ENCODE measurements around the gene SART1.

The SART1 gene

DNA sequence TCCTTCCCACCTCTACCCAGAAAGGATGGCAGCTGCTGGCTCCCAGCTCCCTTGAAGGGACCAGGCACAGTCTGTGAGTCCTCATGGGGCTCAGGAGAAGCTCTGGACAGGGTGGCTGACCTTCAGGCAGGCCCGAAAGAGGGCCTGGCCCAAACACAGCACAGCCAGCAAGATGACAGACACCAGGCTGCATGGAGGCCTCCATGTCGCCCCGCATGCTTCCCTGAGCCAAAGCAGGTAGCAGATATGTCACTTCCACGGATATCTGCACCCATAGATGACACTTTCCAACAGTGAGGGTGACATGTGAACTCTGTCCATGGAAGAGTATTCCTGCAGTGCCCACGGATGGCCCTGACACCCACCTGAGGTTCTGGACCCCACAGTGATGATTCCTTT lies 22.1 kb downstream of the SART1 start:
- no peak for TF ChIP-seq EZH2 (IDR thresholded peaks at IDR 0.05; ENCODE audit: borderline replicate concordance, low read length)
- TF ChIP-seq, protein P1, sequence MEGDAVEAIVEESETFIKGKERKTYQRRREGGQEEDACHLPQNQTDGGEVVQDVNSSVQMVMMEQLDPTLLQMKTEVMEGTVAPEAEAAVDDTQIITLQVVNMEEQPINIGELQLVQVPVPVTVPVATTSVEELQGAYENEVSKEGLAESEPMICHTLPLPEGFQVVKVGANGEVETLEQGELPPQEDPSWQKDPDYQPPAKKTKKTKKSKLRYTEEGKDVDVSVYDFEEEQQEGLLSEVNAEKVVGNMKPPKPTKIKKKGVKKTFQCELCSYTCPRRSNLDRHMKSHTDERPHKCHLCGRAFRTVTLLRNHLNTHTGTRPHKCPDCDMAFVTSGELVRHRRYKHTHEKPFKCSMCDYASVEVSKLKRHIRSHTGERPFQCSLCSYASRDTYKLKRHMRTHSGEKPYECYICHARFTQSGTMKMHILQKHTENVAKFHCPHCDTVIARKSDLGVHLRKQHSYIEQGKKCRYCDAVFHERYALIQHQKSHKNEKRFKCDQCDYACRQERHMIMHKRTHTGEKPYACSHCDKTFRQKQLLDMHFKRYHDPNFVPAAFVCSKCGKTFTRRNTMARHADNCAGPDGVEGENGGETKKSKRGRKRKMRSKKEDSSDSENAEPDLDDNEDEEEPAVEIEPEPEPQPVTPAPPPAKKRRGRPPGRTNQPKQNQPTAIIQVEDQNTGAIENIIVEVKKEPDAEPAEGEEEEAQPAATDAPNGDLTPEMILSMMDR (IDR thresholded peaks at IDR 0.05; ENCODE audit: low read length), result no peak
- H3K9me3 ChIP-seq (ENCODE audit: low read length), result no peaks in the 10 kb centered on the region
- no peaks in the 10 kb centered on the region for H4K20me1 ChIP-seq (ENCODE audit: insufficient read depth, low read length)
- no peak overlapping the region for H3K4me3 ChIP-seq (ENCODE audit: low read depth, low read length, poor library complexity, severe bottlenecking)
- H3K9me2 ChIP-seq (ENCODE audit: low read depth, low read length), result no peaks in the 10 kb centered on the region
- H3K79me2 ChIP-seq (ENCODE audit: insufficient read depth, low read length), result no peaks in the 10 kb centered on the region
- H3K9ac ChIP-seq (ENCODE audit: low read length), result no peak overlapping the region
- H3K4me1 ChIP-seq (ENCODE audit: insufficient read depth, low read length, severe bottlenecking), result no peaks in the 10 kb centered on the region
- no peak overlapping the region for H3K27ac ChIP-seq (ENCODE audit: low read depth, low read length, poor library complexity, severe bottlenecking)
- no peaks in the 10 kb centered on the region for H3F3A ChIP-seq (ENCODE audit: insufficient read depth, low read length)
- H3K36me3 ChIP-seq (ENCODE audit: insufficient read depth, low read length), result peaks cover 14% of the 10 kb centered on the region
- no peak overlapping the region for H3K4me2 ChIP-seq (ENCODE audit: low read length)
- H3K27me3 ChIP-seq (ENCODE audit: insufficient read depth, low read length), result no peaks in the 10 kb centered on the region
- H2AFZ ChIP-seq (ENCODE audit: low read length), result no peak overlapping the region

DNA sequence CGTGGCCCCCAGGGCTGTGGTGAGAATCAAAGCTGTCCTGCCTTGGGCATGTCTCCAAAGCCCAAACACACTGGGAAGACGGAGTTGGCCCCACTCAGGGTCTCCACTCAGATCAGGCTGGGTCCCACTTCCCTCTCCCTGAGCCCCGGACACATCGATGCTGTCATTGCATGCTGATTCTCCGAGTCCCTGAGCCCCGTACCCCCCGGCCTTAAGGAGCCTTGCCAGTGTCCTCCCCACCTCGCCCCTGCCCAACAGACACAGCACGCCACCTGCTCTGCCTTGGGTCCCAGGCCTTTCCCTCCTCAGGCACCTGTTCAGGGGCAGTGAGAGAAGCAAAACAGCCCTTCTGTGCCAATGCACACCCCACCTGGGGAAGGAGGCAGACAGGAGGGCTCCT lies 25.8 kb downstream of the SART1 start:
- peaks cover 21% of the 10 kb centered on the region for H3K36me3 ChIP-seq (ENCODE audit: insufficient read depth, low read length)
- H3K4me1 ChIP-seq (ENCODE audit: insufficient read depth, low read length, severe bottlenecking), result no peaks in the 10 kb centered on the region
- no peak overlapping the region for H2AFZ ChIP-seq (ENCODE audit: low read length)
- H3K9me2 ChIP-seq (ENCODE audit: low read depth, low read length), result no peaks in the 10 kb centered on the region
- H3K4me2 ChIP-seq (ENCODE audit: low read length), result no peak overlapping the region
- H3K4me3 ChIP-seq (ENCODE audit: low read depth, low read length, poor library complexity, severe bottlenecking), result no peak overlapping the region
- H3K9me3 ChIP-seq (ENCODE audit: low read length), result no peaks in the 10 kb centered on the region
- H3K27me3 ChIP-seq (ENCODE audit: insufficient read depth, low read length), result no peaks in the 10 kb centered on the region
- H4K20me1 ChIP-seq (ENCODE audit: insufficient read depth, low read length), result no peaks in the 10 kb centered on the region
- no peak overlapping the region for H3K27ac ChIP-seq (ENCODE audit: low read depth, low read length, poor library complexity, severe bottlenecking)
- H3K9ac ChIP-seq (ENCODE audit: low read length), result no peak overlapping the region
- no peaks in the 10 kb centered on the region for H3F3A ChIP-seq (ENCODE audit: insufficient read depth, low read length)
- no peaks in the 10 kb centered on the region for H3K79me2 ChIP-seq (ENCODE audit: insufficient read depth, low read length)
- TF ChIP-seq, protein P1 (IDR thresholded peaks at IDR 0.05; ENCODE audit: low read length), result no peak
- TF ChIP-seq EZH2 (IDR thresholded peaks at IDR 0.05; ENCODE audit: borderline replicate concordance, low read length), result no peak

GRCh38 chr11:65988791-65989592 lies 27.5 kb downstream of the SART1 start:
- no peaks in the 10 kb centered on the region for H3K9me3 ChIP-seq (ENCODE audit: low read length)
- H3K4me1 ChIP-seq (ENCODE audit: insufficient read depth, low read length, severe bottlenecking), result no peaks in the 10 kb centered on the region
- no peaks in the 10 kb centered on the region for H3F3A ChIP-seq (ENCODE audit: insufficient read depth, low read length)
- H2AFZ ChIP-seq (ENCODE audit: low read length), result no peak overlapping the region
- TF ChIP-seq, protein P1 (IDR thresholded peaks at IDR 0.05; ENCODE audit: low read length), result peak; percentile 100
- TF ChIP-seq EZH2 (IDR thresholded peaks at IDR 0.05; ENCODE audit: borderline replicate concordance, low read length), result no peak
- H3K27ac ChIP-seq (ENCODE audit: low read depth, low read length, poor library complexity, severe bottlenecking), result peak overlapping the region; percentile 3
- H3K9ac ChIP-seq (ENCODE audit: low read length), result no peak overlapping the region
- H3K27me3 ChIP-seq (ENCODE audit: insufficient read depth, low read length), result no peaks in the 10 kb centered on the region
- H4K20me1 ChIP-seq (ENCODE audit: insufficient read depth, low read length), result no peaks in the 10 kb centered on the region
- H3K79me2 ChIP-seq (ENCODE audit: insufficient read depth, low read length), result no peaks in the 10 kb centered on the region
- H3K4me3 ChIP-seq (ENCODE audit: low read depth, low read length, poor library complexity, severe bottlenecking), result no peak overlapping the region
- H3K9me2 ChIP-seq (ENCODE audit: low read depth, low read length), result no peaks in the 10 kb centered on the region
- no peak overlapping the region for H3K4me2 ChIP-seq (ENCODE audit: low read length)
- H3K36me3 ChIP-seq (ENCODE audit: insufficient read depth, low read length), result peaks cover 19% of the 10 kb centered on the region

Data from OCI-LY1 (cell line).